GM18951 (cell line): ENCODE results near the gene ZFYVE28.

Source experiments
- POLR2A ChIP-seq: IDR thresholded peaks from 4 replicates; pipeline ENCODE4 v1.6.1; 2011; ENCODE audit warnings: mild to moderate bottlenecking; ENCODE audit not compliant: insufficient read length, insufficient read depth; ENCODE audit errors: extremely low read depth
- in situ Hi-C: fragments of 300-500 bp; cut with MboI; formaldehyde crosslinking; loops from one replicate; pipeline ENCODE4 v1.12.0; 2022; ENCODE audit warnings: low sequenced_read_pairs, mixed read lengths, inconsistent platforms; ENCODE audit not compliant: unreplicated experiment

ZFYVE28 gene

DNA sequence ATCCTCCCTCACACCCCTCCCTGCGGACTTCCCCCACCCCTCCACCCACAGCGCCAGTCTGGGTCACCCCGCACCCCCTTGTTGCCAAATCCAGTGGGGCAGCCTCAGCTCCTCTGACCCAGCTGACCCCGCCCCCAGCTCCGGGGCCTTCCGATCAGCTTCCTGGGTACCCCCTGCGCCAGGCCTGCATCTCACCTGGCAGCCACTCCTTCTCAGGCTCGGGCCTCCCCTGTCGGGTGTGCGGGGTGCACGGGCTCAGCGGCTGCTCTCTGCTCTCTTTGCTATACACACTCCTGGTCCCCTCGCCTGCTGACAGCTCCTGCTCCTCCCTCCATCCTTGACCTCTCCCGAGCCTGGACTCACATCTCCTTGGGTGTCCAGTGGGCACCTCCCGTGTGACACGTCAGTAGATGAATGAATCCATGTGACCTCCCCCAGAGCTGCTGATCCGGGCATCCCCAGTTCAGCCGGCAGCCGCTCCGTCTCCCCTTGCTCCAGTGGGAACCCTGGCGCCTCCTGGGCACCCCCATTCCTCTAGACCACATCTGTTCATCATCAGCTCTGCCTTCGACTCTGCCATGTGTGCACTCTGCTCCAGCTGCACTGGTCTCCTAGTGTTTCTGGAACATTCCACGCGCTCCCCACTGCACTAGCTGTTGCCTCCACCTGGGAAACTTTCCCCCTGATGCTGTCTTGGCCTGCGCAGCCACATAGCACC lies 10.2 kb upstream of the ZFYVE28 start:
- in situ Hi-C loops, result no loop called here
- TF ChIP-seq POLR2A, result no peak

DNA sequence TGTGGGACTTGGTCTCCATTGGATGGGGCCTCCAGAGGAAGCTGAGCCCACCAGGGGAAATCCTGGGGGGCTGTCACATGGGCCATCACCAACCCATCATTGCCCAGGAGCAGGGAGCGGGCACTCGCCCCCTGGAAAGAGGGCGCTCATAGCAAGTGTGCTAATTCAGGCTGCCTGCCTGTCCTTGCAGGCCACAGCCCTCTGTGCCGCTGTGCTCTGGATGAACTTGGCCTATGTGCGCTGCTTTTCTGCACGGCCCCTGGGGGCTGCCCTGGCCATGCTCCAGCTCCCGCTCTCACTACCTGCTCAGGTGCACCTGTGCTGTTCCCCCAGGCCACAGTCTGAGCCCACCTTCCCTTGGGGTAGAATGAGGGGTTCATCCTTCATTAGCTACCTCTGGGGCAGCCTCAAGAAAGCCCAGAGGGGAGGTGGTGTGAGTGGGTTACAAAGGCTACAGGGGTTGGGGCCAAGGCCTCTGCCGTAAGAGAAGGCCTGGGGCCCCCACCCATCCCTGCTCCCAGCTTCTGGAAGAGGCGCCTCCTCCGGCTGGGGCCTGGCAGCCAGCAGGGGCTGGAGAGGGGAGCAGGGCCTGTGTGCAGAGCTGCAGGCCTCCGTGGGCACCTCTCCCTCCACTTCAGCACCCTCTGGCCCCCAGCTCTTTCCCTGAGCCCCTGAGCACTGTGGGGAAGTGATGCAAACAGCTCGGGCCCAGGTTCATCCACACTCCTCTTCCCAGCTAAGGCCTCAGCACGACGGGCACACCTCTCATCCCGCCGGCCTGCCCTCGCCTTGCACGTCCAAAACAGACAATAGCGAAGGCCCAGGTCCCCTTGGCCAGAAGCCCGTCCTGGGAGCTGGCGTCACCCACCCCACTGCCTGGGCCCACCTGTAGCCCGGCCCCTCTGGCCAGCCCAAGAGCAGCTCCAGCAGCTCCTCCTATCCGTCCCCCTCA lies 9.2 kb upstream of the ZFYVE28 start:
- TF ChIP-seq POLR2A, result no peak
- in situ Hi-C loops, result no loop called here

DNA sequence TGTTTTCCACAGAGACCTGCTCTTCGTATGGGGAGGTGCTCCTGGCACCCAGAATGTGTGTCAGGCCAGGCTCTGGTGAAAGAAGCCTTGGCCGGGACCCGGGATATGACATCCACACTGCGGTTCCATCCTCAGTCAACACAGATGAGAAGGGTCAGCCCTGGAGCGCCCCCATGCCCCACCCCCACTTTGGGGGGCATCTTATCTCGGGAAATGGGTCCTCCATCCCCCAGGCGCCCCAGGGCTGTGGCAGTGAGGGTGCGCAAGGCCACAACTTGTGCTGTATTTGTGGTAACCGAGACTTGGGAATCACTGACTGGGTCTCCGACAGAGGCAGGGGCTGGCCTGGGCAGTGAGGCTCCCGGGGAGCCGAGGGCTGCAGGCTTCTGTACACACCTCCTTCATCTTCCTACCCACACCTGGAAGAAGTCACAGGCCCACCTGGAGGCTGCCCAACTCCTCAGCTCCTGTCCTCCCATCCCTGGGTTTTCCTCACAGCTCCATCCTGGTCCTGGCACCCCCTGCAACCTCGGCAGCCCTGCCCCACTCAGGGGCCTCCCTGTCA lies 8.3 kb upstream of the ZFYVE28 start:
- no peak for TF ChIP-seq POLR2A
- in situ Hi-C loops, result no loop called here

- no peak for TF ChIP-seq POLR2A
- in situ Hi-C loops, result no loop called here
Measured at GRCh38 chr4:2426069-2426397, 7.6 kb upstream of the ZFYVE28 start.

GRCh38 chr4:2425386-2426068 lies 7.1 kb upstream of the ZFYVE28 start:
- in situ Hi-C loops, result no loop called here
- TF ChIP-seq POLR2A, result no peak

DNA sequence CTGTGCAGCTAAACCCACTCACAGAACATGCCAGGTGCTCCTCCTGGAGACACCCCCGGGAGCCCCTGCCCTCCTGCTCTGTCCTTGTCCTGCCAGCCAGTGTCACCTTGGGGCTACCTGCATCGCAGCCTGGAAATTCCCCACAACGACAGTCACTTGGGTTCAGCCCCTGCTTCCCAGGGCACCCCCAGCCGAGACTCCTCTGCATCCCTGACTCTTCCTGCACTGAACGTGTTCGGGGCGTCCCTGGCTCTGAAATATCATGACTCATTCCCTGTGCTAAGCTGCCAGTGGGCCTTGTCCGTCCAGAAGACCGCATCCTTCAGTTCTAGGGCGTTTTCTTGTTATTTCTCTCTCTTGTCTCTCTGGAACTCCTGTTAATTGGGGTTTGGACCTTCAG lies 6.1 kb upstream of the ZFYVE28 start:
- in situ Hi-C loops, result no loop called here

DNA sequence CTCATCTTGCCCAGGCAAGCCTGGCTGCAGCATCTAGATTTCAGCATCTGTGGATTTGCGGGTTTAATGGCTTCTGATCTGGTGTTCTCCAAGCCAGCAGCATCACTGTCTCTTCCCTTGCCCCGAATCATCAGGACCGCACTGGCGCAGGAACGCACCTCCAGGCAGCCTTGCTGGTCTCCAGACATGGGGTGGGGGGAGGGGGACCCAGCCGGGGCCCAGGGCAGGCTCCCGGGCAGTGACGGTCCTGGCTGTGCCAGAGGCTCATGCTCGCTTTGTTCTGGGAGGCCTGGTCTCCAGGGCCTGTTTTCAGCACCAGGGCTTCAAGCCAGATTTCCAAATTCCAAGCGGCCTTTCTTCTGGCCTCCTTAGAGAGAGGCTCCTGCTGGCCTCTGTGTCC lies 5.2 kb upstream of the ZFYVE28 start:
- TF ChIP-seq POLR2A, result no peak
- in situ Hi-C loops, result no loop called here

More for the DNA sequence above, 6.1 kb upstream of the ZFYVE28 start:
- TF ChIP-seq POLR2A, result no peak

GRCh38 chr4:2423066-2423465 lies 4.6 kb upstream of the ZFYVE28 start:
- in situ Hi-C loops, result no loop called here
- TF ChIP-seq POLR2A, result no peak

GRCh38 chr4:2421928-2422327 lies 3.5 kb upstream of the ZFYVE28 start:
- in situ Hi-C loops, result no loop called here
- no peak for TF ChIP-seq POLR2A

DNA sequence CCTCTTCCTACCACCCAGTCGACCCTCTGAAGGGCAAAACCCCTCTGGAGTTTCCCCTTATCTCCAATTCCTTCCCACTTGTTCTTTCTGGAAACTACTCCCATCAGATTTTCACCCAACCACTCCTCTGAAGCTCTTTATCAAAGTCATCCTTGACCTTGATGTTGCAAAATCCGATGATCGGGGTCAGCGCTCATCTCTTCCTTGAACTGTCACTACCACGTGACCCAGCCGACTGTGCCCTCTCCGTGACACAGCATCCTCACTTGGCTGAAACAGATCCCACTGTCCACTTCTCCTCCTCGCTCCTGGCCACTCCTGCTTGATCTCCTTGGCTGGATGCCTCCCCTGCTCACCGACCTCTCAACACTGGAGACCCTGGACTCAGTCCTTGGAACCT lies 1.4 kb upstream of the ZFYVE28 start:
- in situ Hi-C loops, result no loop called here
- TF ChIP-seq POLR2A, result no peak

DNA sequence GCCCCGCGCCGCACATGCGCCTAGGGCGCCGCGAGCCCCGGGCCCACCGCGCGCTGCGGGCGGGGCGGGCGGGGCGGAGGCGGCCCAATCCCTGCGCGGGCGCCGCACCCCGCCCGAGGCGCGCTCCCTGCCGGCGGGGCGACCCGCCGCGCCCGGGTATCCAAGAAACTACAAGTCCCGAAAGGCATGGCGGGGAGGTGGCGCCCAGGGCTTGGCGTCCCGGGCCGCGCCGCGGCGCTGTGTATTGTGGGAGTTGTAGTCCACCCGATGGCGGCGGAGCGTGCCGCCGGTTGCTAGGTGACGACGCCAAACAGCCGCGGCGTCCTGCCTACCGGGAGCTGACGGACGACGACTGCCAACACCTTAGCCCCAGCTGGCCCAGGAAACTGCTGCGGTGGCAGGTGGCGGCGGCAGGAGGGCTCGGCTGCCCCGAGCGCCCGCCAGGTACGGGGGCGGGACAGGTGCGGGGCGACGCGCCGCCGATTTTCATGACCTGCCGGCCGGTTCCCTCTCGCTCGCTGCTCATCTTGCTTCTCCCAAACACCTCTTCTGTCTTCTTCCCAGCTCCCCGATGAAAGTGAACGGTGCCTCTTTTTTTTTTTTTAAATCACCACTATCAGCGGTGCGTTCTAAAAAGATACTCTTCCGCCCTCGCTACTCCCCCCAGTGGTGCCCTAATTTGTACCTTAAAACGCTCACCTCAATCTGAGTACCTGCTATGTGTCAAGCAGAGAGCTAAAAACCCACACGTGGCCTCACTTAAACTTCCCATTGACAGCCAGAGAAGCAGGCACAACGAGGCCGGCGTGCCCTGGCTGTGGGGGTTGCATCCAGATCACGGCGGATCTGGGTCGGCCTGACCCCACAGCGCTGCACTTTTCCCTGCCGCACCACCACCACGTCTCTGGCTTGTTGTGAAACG lies 466 bp upstream of the ZFYVE28 start, which contains the start of gene CFAP99:
TSS of gene CFAP99 (plus strand) at position 306 of the 922 bp plus-strand sequence.
- TF ChIP-seq POLR2A, result no peak
- in situ Hi-C loops, result no loop called here

DNA sequence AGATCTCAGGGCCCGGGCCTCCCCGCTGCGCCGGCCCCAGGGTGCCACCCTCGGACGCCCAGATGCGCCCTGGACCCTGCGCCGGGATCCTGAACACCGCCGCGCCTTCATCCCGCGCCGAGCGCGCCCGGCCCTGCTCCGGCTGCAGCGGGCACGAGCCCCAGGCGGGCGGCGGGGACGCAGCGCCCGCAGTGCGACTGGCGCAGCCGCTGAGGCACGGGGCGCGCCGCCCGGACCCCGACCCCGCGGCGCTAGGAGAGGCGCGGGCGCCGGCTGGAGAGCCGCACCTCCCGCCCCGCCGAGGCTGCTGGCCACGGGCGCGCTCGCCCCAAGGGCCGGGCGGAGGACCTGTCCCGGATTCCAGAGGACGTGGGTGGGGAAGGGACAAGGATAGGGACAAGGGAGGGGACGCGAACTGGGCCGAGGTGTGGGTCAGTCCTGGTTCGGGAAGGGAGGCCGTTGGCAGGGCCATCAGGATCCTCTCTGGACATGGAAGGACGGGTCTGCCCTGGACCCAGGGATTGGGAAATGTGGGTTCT lies 1.1 kb downstream of the ZFYVE28 start:
- in situ Hi-C loops, result no loop called here
- TF ChIP-seq POLR2A, result no peak
